ENCODE measurements around the gene COL4A5.

Gene COL4A5

DNA sequence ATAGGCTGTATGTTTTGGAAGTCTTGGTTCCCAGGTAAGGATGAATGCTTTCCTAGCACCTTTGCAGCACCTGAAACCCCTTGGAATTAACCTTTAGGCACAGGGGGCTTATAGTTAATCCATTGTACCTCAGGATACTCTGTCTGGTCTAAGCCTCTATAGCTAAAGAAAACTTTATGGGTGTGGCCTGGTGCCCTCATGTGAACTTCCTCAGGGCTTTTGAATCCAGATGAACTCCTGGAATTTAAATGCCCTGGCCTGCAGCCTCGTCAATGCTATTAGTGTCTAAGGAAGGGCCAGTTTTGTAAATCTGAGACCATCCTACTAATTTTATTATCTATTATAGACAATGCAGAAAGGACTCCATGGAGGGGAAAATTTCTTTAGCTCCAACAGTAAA, 262.9 kb downstream of the COL4A5 start:
- DNase-seq = no peak
- Mint-ChIP-seq H3K4me3 (no peak overlapping the region), H3K27me3 (ENCODE audit: low read depth, poor library complexity) (peaks cover 3% of the 10 kb centered on the region), H3K36me3 (ENCODE audit: low read depth) (no peaks in the 10 kb centered on the region), H3K9me3 (no peaks in the 10 kb centered on the region), H3K4me1 (no peaks in the 10 kb centered on the region), H3K27ac (no peak overlapping the region)
- no peak for TF ChIP-seq CTCF (IDR thresholded peaks at IDR 0.05)

- Mint-ChIP-seq H3K4me3 (no peak overlapping the region), H3K4me1 (no peaks in the 10 kb centered on the region), H3K27ac (no peak overlapping the region), H3K36me3 (ENCODE audit: low read depth) (no peaks in the 10 kb centered on the region), H3K27me3 (ENCODE audit: low read depth, poor library complexity) (peaks cover 6% of the 10 kb centered on the region), H3K9me3 (no peaks in the 10 kb centered on the region)
- DNase-seq = no peak
- TF ChIP-seq CTCF (IDR thresholded peaks at IDR 0.05) = no peak
These were observed 265.2 kb downstream of the COL4A5 start for GRCh38 chrX:108704839-108705238.

DNA sequence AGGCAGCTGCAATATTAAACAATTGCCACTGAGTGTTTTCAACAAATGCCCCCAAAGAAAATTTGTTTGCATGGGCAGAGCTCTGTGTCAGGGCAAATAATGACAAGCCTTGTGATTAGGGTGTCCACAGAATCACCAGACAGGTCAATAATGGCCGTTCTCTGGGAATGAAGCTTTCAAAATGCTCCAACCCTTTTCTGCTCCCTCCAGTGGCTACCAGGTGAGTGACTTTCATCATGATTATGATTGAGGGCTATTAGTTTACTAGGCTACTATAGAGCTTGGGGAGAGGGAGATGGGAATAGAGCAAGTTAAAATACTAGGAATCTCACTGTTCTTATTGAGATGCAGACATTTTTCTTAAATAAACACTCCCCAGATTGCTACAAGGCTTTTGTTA, 273.2 kb downstream of the COL4A5 start:
- Mint-ChIP-seq H3K27ac (no peak overlapping the region), H3K4me3 (no peak overlapping the region), H3K4me1 (no peaks in the 10 kb centered on the region), H3K36me3 (ENCODE audit: low read depth) (peaks cover 7% of the 10 kb centered on the region), H3K27me3 (ENCODE audit: low read depth, poor library complexity) (peaks cover 3% of the 10 kb centered on the region), H3K9me3 (peaks cover 32% of the 10 kb centered on the region)
- DNase-seq = no peak
- TF ChIP-seq CTCF (IDR thresholded peaks at IDR 0.05) = no peak

DNA sequence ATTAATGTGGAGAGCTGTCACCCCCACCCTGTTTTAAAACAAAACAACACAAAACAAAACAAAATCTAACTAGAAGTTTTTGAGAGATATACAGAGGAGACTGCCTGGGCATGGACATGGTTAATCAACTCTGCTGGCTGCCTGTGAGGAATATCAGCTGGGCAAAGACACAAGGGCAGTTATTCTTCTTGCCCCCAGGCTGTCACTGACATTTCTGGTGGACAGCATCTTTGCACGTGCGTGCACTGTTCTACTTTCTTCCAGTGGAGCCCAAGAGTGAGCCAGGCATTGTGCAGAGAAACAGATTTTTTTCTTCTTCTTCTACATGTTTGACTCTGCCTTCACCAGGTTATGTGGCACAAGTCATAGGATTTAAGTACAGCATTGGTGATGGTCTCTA, 282.9 kb downstream of the COL4A5 start:
- no peak overlapping the region for H3K4me3 Mint-ChIP-seq
- H3K27me3 Mint-ChIP-seq (ENCODE audit: low read depth, poor library complexity) = peaks cover 8% of the 10 kb centered on the region
- no peak for TF ChIP-seq CTCF (IDR thresholded peaks at IDR 0.05)
- H3K9me3 Mint-ChIP-seq = no peaks in the 10 kb centered on the region
- no peaks in the 10 kb centered on the region for H3K36me3 Mint-ChIP-seq (ENCODE audit: low read depth)
- no peaks in the 10 kb centered on the region for H3K4me1 Mint-ChIP-seq
- no peak overlapping the region for H3K27ac Mint-ChIP-seq
- no peak for DNase-seq

DNA sequence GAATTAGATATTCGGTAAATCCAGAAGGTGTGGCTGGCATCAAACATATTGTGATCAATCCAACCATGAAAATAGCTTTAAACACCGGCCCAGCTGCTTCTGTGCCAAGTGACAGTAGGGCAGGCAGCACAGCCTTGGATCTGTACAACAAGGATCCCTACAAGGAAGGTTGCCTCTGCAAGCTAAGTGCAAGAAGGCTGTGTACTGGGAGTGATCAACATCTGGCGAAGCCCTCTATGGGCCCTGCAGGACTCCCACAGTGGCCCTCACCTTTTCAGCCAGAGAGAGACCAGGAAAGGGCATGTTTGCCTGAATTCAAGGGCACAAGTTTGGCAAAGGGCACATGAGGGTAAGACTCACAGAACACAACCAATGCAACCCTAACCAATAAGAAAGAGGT, 287.1 kb downstream of the COL4A5 start:
- DNase-seq = no peak
- Mint-ChIP-seq H3K4me3 (no peak overlapping the region), H3K36me3 (ENCODE audit: low read depth) (no peaks in the 10 kb centered on the region), H3K27me3 (ENCODE audit: low read depth, poor library complexity) (peaks cover 40% of the 10 kb centered on the region), H3K4me1 (no peaks in the 10 kb centered on the region), H3K27ac (no peak overlapping the region), H3K9me3 (no peaks in the 10 kb centered on the region)
- no peak for TF ChIP-seq CTCF (IDR thresholded peaks at IDR 0.05)

- no peak overlapping the region for H3K4me3 Mint-ChIP-seq
- H3K4me1 Mint-ChIP-seq = peaks cover 21% of the 10 kb centered on the region
- no peak for DNase-seq
- H3K36me3 Mint-ChIP-seq (ENCODE audit: low read depth) = no peaks in the 10 kb centered on the region
- H3K27me3 Mint-ChIP-seq (ENCODE audit: low read depth, poor library complexity) = peaks cover 81% of the 10 kb centered on the region
- no peak overlapping the region for H3K27ac Mint-ChIP-seq
- TF ChIP-seq CTCF (IDR thresholded peaks at IDR 0.05) = no peak
- peaks cover 6% of the 10 kb centered on the region for H3K9me3 Mint-ChIP-seq
These were observed 291.5 kb downstream of the COL4A5 start for GRCh38 chrX:108731153-108731552.

Measured in nephron progenitor cell (in vitro differentiated cells).